Heart right ventricle (tissue), 16 donors: ENCODE measurements around the gene SDHA. TPM values are rescaled to one million over a fixed set of nuclear protein-coding genes. Genes with fewer than 3 reads are reported as not detected.
A peak's percentile ranks its signal among the peaks of the same experiment; 100 is the strongest.
"Not testable (repeated sequence)": the region's sequence is repeated elsewhere in the genome, so short reads cannot be mapped to it uniquely, and the experiment has no call there.

Experiments
- ATAC-seq, 8 donors: fragments of 200-7000 bp; cut with Tn5 transposase; one replicate each; pipeline ENCODE4 v1.9.1; 2020; ENCODE audit warnings: mild to moderate bottlenecking in 8 of 8, moderate library complexity in 8 of 8, moderate number of reproducible peaks in 1 of 8
- DNase-seq, 2 donors: peaks; one replicate each; pipeline ENCODE4 v3.0.0-alpha.2; 2020
- H3K27ac ChIP-seq, 10 donors: fragments of 200-600 bp; sonication (generic) in 2 of 10; one replicate each; pipeline versions ENCODE4 v1.5.0 to v1.8.0; 2020 to 2022; ENCODE audit warnings: mild to moderate bottlenecking in 3 of 10
- H3K27me3 ChIP-seq, 7 donors: fragments of 200-600 bp; one replicate each; pipeline ENCODE4 v1.8.0; 2021 to 2022; ENCODE audit warnings: mild to moderate bottlenecking in 2 of 7
- H3K36me3 ChIP-seq, 9 donors: fragments of 200-600 bp; sonication (generic) in 1 of 9; one replicate each; pipeline versions ENCODE4 v1.5.0 to v1.8.0; 2020 to 2022; ENCODE audit warnings: mild to moderate bottlenecking in 2 of 9
- H3K4me1 ChIP-seq, 9 donors: fragments of 200-600 bp; sonication (generic) in 1 of 9; one replicate each; pipeline versions ENCODE4 v1.5.0 to v1.8.0; 2020 to 2022; ENCODE audit warnings: mild to moderate bottlenecking in 4 of 9
- H3K4me3 ChIP-seq, 10 donors: fragments of 200-600 bp; sonication (generic) in 2 of 10; one replicate each; pipeline versions ENCODE4 v1.5.0 to v1.8.0; 2020 to 2022; ENCODE audit warnings: mild to moderate bottlenecking in 7 of 10, moderate library complexity in 2 of 10
- H3K9me3 ChIP-seq, 11 donors: fragments of 200-600 bp in 10 of 11; sonication (generic) in 2 of 11; one replicate each; pipeline versions ENCODE4 v1.5.0 to v1.8.0; 2013 to 2022; ENCODE audit warnings: mild to moderate bottlenecking in 2 of 11, control low read depth in 1 of 11, moderate library complexity in 1 of 11
- WGBS, 2 donors: extraction: QIAGEN DNeasy Blood & Tissue Kit; methylation state at CpG; one replicate each; pipeline ENCODE4 v1.1.7; 2013; ENCODE audit warnings: inconsistent platforms in 1 of 2; 5-methylcytosine and 5-hydroxymethylcytosine counted together
- intact Hi-C, 10 donors: fragments of 100-400 bp; cut with DNase I; formaldehyde crosslinking; loops; one replicate each; pipeline versions ENCODE4 v1.11.1 to v1.14.2; 2022
- polyA plus RNA-seq, 2 donors: library from polyadenylated mRNA; stranded (reverse); fragments of 200-250 nt; gene quantifications; one replicate each; pipeline ENCODE4 v1.2.3, GENCODE V29; 2013
- total RNA-seq, 10 donors: library from RNA; stranded (reverse); fragmentation: NEBNext Ultra II Directional in 3 of 10; extraction: Animal tissue kit (Norgen Biotek cat#: 25700) in 3 of 10; gene quantifications; one replicate each; pipeline versions ENCODE4 v1.2.1 to v1.2.4, GENCODE V29; 2021 to 2023
- TF ChIP-seq, protein P1 (sequence below), 9 donors: fragments of 200-600 bp; sonication (generic) in 2 of 9; IDR thresholded peaks; one replicate each; pipeline versions ENCODE4 v1.5.0 to v1.8.0; 2021 to 2022; ENCODE audit warnings: antibody characterized with exemption in 9 of 9, mild to moderate bottlenecking in 5 of 9, moderate library complexity in 1 of 9
- donor health status: Arrhythmogenic right ventricular cardiomyopathy.
- donor health status: ischemic (EF 13 %, LVEDD 7.1; RV severe dilation, severe dysfunction).
- donor health status: healthy with polysubstance abuse.
- donor health status: DM: no; HTN: yes; CAD: no.
- donor health status: DM: no; HTN: no; CAD: no.
- donor health status: ischemic (EF 25% LVEDD 6.9; RV normal size, moderate dysfunction).
- donor health status: ischemic (EF 25% LVEDD 5.7; RV mildly dilated, moderate dysfunction).
- donor health status: healthy.
- donor health status: DM: yes; HTN: yes; CAD: no.
- donor health status: Ischemic cardiomyopathy.
- donor health status: ischemic (EF 35%, LVEDD 5.7; RV mildly dilated, moderate dysfunction).
- donor health status: nonischemic (EF 11% LVEDD 7.7; RV severe dilation, severe dysfunction).
- donor health status: DM: yes; HTN: yes; CAD: no.
- donor health status: PGD.
- donor health status: ischemic (EF 29% LVEDD 5.4; RV normal size, mild dysfunction).
- donor health status: nonischemic (EF 23%, LVEDD 6.1; RV moderate dilation, normal function).

Gene SDHA
- total and polyA plus RNA-seq, 12 donors, result 317 to 897 (median 809) TPM

DNA sequence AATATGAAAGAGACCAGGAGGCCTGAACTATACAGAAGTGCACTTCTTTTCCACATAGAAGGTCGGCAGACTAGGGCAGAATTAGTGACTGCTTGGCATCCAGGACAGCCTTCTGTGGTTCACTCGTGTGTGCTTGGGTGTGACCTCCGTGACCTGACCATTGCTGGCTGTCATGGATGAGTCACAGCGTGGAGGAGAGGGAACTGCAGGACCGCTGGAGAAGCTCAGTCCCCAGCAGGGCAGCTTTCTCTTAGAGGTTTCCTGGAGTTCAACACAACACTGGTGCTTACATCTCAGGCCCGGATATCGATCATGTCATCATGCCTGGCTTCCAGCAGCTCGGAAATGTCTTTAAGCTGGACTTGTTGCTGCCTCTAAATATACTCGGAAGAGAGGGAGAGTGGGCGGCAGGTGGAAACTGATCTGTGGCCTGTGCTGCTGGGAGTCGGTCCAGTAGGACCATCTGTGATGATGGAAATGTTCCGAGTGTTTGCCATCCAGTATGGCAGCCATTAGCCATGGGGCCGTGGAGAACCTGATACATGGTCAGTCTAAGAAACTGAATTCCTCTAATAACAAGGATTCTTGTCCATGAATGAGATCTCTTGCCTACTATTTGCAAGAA is 23.0 kb downstream of the SDHA start:
- H3K36me3 ChIP-seq, result peaks cover 0 to 100% (median 61%) of the 10 kb centered on the region in 9 donors
- H3K4me1 ChIP-seq, H3K27me3 ChIP-seq, intact Hi-C loops, H3K4me3 ChIP-seq, H3K27ac ChIP-seq, H3K9me3 ChIP-seq, DNase-seq: not testable (repeated sequence)
- WGBS, 2 donors, result 75 to 89% methylated on average over 13 of the region's 13 CpGs
- peak in 4 of 8 donors; percentile 49 to 85 (median 74) for ATAC-seq

DNA sequence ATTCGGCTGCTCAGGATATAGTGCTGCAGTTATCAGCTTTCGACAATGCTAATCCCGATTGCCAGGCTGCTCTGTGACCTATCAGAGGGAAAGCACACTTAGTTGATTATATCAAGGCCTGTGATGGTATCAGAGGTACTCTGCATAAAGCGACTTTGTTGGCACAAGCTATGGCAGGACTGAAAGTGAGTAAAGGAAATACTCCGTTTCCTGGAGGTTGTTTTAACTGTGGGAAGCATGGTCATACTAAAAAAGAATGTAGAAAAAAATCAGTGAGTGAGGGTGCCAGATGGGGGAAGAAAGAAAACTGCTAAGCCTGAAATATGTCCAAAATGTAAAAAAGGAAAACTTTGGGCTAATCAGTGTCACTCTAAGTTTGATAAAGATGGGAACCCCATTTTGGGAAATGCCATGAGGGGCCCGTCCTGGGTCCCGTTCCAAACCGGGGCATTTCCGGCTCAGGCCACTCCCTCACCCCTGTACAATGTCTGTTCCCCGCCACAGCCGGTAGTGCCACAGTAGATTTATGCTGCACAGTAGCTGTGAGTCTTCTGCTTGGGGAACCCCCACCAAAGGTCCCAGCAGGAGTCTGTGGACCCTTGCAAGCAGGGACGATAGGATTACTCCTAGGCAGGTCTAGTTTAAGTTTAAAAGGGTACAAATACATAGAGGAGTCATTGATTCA is 25.7 kb downstream of the SDHA start:
- H3K4me3 ChIP-seq, H3K4me1 ChIP-seq, ATAC-seq, H3K9me3 ChIP-seq, H3K27me3 ChIP-seq, H3K27ac ChIP-seq, intact Hi-C loops, DNase-seq: not testable (repeated sequence)
- H3K36me3 ChIP-seq, result peaks cover 0 to 100% (median 63%) of the 10 kb centered on the region in 9 donors
- 61 to 78% methylated on average over 12 of the region's 12 CpGs for WGBS, 2 donors

DNA sequence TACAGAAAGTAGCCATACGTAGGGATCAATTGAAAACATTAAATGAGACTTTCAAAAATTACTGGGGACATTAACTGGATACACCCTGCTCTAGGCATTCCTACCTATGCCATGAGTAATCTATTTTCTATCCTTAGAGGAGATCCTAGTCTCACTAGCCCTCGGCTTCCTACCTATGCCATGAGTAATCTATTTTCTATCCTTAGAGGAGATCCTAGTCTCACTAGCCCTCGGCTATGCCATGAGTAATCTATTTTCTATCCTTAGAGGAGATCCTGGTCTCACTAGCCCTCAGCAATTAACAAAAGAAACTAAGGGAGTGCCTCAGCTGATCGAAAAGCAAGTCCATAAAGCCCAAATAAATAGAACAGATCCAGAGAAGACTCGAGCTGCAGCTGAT is 27.6 kb downstream of the SDHA start:
- H3K27me3 ChIP-seq, ATAC-seq, H3K4me1 ChIP-seq, DNase-seq, H3K9me3 ChIP-seq, intact Hi-C loops, H3K4me3 ChIP-seq, H3K27ac ChIP-seq: not testable (repeated sequence)
- WGBS, 2 donors, result 94 to 95% methylated on average over 5 of the region's 5 CpGs
- H3K36me3 ChIP-seq, result peaks cover 0 to 100% (median 66%) of the 10 kb centered on the region in 9 donors

DNA sequence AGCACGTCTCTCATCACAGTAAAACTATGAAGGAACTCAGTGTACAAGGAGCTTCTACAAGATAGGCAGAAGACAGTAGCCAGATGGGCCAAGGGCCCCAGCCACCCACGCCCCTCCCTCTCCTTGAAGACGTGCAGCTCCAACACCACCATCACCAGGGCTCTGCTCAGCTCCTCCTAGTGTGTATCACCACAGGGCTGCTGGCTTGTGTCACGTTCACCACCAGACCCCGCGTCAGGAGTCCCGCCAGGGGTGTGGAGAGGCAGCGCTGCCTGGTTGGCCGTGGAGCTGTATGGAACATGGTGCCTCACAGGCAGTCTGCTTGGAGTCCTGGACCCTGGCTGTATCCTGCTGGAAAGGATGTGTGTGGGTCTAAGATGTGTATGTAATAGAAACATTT is 32.3 kb downstream of the SDHA start:
- Histone ChIP-seq H3K27ac (peak overlapping the region in 1 of 10 donors; percentile 16), H3K36me3 (peaks cover 0 to 98% (median 60%) of the 10 kb centered on the region in 9 donors)
- H3K4me1 ChIP-seq, H3K27me3 ChIP-seq, H3K9me3 ChIP-seq, DNase-seq, intact Hi-C loops, H3K4me3 ChIP-seq: not testable (repeated sequence)
- peak in 6 of 8 donors; percentile 33 to 87 (median 66) for ATAC-seq
- WGBS, 2 donors, result 60 to 79% methylated on average over 3 to 9 of the region's 9 CpGs

DNA sequence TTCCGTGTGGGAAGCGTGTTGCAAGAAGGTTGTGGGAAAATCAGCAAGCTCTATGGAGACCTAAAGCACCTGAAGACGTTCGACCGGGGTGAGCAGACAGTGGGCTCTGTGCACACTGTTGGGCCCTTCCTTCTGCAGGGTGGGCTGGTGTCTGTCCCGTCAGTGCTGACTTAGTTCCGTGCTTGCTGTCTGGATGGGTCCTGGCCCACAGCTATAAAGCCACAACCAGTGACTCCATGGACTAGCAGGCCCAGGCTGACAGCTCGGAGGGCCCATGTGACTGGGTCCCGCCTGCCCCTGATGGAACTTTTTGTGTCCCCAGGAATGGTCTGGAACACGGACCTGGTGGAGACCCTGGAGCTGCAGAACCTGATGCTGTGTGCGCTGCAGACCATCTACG is 32.9 kb downstream of the SDHA start:
- Histone ChIP-seq H3K27ac (peak overlapping the region in 1 of 10 donors; percentile 16), H3K36me3 (peaks cover 0 to 98% (median 59%) of the 10 kb centered on the region in 9 donors)
- H3K4me3 ChIP-seq, DNase-seq, H3K9me3 ChIP-seq, intact Hi-C loops, H3K27me3 ChIP-seq, H3K4me1 ChIP-seq: not testable (repeated sequence)
- ATAC-seq, result peak in 4 of 8 donors; percentile 11 to 60 (median 37)
- WGBS, 2 donors, result 96 to 98% methylated on average over 9 to 10 of the region's 12 CpGs

DNA sequence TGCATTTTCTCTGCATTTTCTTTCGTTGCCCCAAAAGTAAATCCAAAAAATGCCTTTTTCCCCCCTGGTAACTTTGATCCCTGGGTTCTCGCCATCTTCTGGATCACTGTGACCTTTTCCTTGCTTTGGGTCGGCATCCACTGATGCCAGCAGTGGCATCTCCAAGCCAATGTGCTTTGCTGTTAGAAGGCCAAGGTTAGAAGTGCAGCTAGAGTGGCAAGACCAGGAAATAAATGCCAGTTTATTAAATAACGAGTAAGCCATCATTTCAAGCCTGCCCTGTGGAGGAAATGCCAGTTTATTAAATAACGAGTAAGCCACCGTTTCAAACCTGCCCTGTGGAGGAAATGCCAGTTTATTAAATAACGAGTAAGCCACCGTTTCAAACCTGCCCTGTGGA is 33.4 kb downstream of the SDHA start:
- H3K9me3 ChIP-seq, H3K27ac ChIP-seq, H3K4me3 ChIP-seq, H3K4me1 ChIP-seq, H3K27me3 ChIP-seq, DNase-seq, intact Hi-C loops: not testable (repeated sequence)
- H3K36me3 ChIP-seq, result peaks cover 0 to 98% (median 59%) of the 10 kb centered on the region in 9 donors
- ATAC-seq, result peak in 1 of 8 donors; percentile 15
- WGBS, 2 donors, result 79 to 83% methylated on average over 8 of the region's 8 CpGs

DNA sequence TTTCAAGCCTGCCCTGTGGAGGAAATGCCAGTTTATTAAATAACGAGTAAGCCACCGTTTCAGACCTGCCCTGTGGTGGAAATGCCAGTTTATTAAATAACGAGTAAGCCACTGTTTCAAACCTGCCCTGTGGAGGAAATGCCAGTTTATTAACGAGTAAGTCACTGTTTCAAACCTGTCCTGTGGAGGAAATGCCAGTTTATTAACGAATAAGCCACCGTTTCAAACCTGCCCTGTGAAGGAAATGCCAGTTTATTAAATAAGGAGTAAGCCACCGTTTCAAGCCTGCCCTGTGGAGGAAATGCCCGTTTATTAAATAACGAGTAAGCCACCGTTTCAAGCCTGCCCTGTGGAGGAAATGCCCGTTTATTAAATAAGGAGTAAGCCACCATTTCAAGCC is 33.9 kb downstream of the SDHA start:
- DNase-seq, H3K27me3 ChIP-seq, intact Hi-C loops, H3K9me3 ChIP-seq, H3K4me1 ChIP-seq, H3K27ac ChIP-seq, ATAC-seq, H3K4me3 ChIP-seq: not testable (repeated sequence)
- H3K36me3 ChIP-seq, result peaks cover 0 to 98% (median 59%) of the 10 kb centered on the region in 9 donors
- WGBS, 2 donors, result 78 to 85% methylated on average over 11 of the region's 11 CpGs

DNA sequence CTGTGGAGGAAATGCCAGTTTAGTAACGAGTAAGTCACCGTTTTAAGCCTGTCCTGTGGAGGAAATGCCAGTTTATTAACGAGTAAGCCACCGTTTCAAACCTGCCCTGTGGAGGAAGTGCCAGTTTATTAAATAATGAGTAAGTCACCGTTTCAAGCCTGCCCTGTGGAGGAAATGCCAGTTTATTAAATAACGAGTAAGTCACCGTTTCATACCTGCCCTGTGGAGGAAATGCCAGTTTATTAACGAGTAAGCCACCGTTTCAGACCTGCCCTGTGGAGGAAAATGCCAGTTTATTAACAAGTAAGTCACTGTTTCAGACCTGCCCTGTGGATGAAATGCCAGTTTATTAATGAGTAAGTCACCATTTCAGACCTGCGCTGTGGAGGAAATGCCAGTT is 34.4 kb downstream of the SDHA start:
- TF ChIP-seq, protein P1, sequence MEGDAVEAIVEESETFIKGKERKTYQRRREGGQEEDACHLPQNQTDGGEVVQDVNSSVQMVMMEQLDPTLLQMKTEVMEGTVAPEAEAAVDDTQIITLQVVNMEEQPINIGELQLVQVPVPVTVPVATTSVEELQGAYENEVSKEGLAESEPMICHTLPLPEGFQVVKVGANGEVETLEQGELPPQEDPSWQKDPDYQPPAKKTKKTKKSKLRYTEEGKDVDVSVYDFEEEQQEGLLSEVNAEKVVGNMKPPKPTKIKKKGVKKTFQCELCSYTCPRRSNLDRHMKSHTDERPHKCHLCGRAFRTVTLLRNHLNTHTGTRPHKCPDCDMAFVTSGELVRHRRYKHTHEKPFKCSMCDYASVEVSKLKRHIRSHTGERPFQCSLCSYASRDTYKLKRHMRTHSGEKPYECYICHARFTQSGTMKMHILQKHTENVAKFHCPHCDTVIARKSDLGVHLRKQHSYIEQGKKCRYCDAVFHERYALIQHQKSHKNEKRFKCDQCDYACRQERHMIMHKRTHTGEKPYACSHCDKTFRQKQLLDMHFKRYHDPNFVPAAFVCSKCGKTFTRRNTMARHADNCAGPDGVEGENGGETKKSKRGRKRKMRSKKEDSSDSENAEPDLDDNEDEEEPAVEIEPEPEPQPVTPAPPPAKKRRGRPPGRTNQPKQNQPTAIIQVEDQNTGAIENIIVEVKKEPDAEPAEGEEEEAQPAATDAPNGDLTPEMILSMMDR (IDR thresholded peaks at IDR 0.05), result no peak
- Histone ChIP-seq H3K27me3 (no peaks in the 10 kb centered on the region), H3K36me3 (peaks cover 0 to 96% (median 59%) of the 10 kb centered on the region in 9 donors), H3K4me3 (no peak overlapping the region), H3K9me3 (no peaks in the 10 kb centered on the region), H3K4me1 (peaks cover 0 to 9% (median 0%) of the 10 kb centered on the region in 9 donors), H3K27ac (no peak overlapping the region)
- DNase-seq (no peak), ATAC-seq (no peak)
- 79 to 80% methylated on average over 10 of the region's 10 CpGs for WGBS, 2 donors
- intact Hi-C loops, result no loop called here

DNA sequence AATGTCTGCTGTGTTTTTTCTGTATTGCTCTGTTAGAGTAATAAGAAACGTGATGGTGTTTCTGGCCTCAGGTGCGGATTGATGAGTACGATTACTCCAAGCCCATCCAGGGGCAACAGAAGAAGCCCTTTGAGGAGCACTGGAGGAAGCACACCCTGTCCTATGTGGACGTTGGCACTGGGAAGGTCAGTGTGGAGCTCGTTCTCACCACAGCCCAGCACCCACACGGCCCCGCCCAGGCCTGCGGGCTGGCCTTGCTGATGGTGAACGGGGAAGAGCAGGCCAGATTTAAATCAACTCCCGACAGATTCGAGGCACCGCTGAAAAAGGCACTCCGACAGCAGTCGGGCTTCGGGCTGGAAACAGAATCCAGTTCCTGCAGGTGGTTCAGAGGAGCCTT is 36.2 kb downstream of the SDHA start:
- H3K27me3 ChIP-seq, H3K9me3 ChIP-seq, H3K27ac ChIP-seq, H3K4me1 ChIP-seq, H3K4me3 ChIP-seq, intact Hi-C loops, DNase-seq: not testable (repeated sequence)
- H3K36me3 ChIP-seq, result peaks cover 0 to 85% (median 43%) of the 10 kb centered on the region in 9 donors
- ATAC-seq, result peak in 1 of 8 donors; percentile 48
- 88 to 95% methylated on average over 10 to 13 of the region's 15 CpGs for WGBS, 2 donors

DNA sequence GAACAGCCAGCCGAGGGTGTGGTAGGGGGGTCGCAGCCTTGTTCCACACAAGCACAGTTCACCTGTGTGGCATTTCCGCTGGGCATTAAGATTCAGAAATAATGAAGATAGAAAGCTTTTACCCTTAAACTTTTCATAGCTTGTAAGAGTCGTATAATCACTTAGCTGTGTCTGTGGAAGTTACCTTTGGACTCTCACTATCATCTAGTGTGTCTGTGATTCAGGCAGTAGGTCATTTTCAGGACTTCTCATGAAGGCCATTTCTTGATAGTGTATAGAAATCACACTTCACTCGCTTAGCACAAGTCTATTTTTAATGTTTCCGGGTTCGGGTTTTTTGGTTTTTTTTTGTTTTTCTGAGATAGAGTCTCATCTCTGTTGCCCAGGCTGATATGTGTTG is 37.0 kb downstream of the SDHA start:
- peaks cover 0 to 77% (median 37%) of the 10 kb centered on the region in 9 donors for H3K36me3 ChIP-seq
- H3K27me3 ChIP-seq, H3K9me3 ChIP-seq, DNase-seq, intact Hi-C loops, H3K4me1 ChIP-seq, H3K27ac ChIP-seq, H3K4me3 ChIP-seq, ATAC-seq: not testable (repeated sequence)
- WGBS, 2 donors, result 91 to 92% methylated on average over 7 of the region's 7 CpGs
